Central memory CD4-positive, alpha-beta T cell (primary cell): ENCODE results near the gene ABHD2.
"Not testable (repeated sequence)": the region's sequence is repeated elsewhere in the genome, so short reads cannot be mapped to it uniquely, and the experiment has no call there.

Experiments
- DNase-seq: peaks from one replicate; pipeline ENCODE4 v3.0.0; 2022

ABHD2 gene

DNA sequence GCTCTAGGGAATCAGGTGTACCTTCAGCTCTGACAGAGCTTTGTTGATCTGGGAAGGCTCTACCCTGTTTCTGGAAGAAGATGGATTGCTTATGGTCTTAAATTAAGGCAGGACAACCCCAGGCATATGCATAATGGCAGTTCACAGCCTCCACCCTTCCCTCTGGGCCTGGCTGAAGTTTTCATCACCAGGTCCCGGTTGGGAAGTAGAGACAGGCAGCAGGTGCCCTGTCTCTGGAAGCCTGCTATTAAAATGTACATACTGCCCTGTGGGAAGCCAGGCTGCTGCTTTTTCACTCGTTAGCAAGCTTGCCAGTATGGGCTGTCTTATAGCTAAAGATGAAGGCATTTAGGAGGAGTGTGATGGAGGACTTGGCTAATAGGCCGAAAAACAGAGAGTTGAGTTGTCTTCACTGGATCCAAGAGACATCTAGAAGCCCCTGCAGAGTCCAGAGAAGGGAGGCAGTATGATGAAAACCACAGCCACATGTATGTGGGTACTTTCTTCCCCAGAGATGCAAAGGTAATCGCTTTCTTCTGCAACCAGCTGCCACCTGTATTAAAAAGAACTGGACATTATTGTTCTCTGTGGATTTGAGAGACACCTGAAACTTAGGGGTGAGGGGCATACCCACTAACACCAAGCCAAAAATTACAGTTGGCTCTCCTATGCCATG is 34.4 kb downstream of the ABHD2 start:
- DNase-seq = no peak

DNA sequence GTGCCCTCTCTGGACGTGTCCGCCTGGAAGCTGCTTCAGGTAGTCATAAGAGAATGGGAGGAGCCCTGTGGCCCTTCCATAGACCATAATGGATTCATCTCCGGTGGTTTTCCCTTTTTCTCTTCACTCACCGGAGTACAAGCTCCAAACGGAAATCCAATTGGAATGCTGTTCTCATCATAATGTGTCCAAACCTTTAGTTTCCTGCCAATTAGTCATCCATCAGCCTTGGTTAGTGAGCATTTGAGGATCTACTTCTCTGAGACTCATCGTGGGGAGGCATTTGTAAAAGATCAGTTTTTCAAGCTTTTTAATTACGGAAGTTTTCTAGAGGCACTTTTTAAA is 34.9 kb downstream of the ABHD2 start:
- DNase-seq = no peak

DNA sequence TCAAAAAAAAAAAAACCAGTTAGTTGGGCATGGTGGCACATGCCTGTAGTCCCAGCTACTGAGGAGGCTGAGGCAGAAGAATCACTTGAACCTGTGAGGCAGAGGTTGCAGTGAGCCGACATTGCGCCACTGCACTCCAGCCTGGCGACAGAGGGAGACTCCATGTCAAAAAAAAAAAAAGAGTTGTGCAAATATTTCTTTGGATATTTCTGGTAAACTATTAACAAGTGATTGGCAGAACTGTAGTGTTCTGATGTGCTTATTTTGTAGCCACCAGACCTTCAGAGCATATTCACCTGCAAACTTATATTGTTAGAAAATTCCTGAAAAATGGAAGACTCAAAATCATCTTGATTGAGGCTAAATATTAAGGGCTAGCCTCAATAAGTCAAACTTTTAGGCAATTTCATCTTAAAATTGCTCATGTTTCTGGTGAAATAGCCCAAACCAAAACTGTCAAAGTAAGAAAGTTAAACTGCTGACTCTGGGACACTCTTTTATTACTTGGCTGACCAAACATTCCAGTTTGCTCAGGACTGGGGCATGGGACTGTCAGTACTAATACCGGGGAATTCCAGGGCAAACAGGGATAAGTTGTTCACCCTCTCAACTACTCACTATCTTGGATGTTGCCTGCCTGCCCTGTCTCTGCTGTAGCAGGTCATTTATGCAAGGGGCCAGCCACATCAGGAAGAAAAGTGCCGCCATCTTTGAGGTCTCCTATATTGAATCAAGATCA is 37.0 kb downstream of the ABHD2 start:
- no peak for DNase-seq

DNA sequence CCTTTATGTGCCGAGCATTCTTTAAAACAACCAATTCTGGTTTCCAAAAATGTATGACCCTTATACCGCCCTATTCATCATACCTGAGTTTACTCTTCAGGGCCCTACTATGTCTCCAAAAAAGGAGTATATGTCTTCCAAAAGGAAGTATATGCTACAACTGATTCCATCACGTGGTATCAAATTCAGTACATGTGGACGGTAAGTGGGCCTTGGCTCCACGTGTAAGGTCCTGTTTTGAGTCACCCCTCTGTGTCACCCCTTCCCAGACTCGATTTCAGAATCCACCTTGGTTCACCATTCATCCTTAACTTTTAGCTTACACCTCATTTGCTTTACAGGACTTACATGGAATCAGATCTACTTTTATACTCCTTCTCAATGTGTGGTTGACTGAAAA is 37.8 kb downstream of the ABHD2 start:
- no peak for DNase-seq

DNA sequence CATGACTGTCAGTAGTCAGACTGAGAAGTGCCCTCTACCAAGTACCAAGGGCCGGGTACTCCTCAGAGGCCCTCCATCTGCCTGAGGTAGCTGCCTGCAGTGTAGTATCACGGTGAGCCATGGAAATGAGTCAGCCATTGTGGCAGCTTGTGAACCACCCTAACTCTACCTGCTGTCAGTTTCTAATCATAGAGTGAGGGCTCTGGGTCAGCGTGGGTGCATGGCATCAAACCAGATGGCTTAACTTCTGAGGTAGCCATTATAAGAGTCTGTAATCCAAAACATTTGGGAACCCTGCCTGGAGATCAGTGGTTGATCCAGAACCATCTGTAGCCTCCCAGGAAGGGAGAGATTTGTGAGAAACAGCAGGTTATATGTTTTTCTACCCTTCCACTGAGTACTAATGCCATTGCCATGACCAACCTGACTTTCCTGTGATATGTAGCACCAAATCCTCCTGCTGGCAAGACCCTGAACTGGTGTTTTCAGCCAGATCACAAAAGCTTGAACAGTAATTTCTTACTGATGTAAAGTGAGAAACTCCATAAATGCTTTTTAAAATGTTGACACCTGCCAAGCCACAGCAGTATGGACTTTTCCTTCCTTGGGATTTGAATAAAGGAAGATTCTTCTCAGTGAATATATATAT is 38.9 kb downstream of the ABHD2 start:
- no peak for DNase-seq

DNA sequence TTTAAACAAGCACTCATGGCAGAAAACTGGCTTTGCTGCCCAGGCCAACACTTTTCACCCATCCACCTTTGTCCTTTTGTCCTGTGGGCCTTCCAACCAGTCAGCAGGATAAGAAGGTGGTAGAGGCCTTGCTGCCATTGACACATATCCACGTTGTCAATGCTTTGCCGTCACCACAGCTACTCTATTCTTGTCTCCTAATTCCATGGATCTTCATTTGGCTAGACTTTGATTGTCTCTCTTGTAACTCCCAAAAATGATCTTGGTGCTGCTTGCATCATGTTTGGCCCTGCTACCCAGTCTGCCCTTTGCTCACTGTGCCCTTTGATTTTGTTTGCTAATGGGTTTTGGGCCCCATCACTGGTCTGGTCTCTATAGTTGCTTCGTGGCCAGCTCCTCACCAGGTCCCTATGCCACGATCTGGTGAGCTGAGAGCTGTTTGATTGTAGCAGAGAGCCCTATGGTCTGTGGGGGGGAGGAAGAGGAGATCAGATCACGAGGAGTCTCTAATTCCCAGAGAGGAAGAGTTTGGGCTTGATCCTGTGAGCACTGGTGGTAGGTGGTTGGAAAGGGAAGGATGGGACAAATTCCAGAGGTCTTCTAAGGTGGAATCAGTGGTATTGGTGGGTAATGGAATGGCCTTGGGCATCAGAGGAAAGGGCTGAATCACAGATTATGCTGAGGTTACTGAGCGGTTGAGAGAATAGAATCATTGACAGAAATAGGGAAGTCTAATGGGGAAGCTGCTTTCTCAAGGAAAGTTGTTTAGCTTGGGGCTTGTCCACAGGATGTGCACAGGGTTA is 40.3 kb downstream of the ABHD2 start:
- no peak for DNase-seq

DNA sequence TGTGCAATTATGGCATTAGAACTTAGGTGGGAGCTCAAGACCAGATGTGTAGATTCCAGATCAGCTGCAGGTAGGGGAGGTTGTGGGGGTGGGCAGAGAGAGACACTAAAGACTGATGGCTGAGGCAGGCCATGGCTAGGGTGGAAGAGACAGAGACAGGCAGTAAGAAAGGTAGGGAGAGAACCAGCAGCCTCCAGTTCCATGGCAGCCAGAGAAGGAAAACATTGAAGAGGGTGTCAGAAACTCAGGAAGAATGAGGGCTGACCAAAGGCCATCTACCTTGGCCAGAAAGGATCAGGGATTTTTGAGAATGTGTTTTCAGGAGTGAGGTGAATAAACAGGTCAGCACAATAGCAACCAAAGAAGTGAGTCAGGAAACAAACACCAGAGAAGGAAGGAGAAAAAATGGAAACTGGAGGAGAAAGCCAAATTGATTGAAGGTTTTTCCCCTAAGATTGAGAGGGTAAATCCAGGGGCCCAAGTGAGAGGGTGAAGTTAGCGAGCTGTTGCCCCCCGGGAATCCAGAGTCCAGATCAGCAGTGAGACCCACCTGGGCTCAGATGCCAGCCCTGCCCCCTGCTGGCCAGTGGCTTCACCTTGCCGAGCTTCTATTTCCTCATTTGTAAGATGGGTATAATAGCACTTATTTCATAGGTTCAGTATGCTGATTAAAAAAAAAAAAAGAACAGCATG is 41.0 kb downstream of the ABHD2 start:
- peak; percentile 45 for DNase-seq

DNA sequence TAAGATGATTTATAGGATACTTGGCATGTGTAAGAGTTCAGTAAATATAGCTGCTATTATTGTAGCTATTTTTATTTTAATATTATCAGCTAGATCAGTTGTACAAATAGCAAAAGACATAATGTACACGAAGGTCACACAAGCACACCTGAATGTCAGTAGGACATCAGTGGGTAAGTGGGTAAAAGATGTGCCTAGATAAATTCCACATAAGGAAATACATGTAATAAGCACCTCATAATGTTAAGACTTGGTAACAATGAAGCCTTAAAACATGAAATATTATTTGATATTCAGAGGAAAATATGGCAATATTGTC is 41.5 kb downstream of the ABHD2 start:
- DNase-seq = no peak

DNA sequence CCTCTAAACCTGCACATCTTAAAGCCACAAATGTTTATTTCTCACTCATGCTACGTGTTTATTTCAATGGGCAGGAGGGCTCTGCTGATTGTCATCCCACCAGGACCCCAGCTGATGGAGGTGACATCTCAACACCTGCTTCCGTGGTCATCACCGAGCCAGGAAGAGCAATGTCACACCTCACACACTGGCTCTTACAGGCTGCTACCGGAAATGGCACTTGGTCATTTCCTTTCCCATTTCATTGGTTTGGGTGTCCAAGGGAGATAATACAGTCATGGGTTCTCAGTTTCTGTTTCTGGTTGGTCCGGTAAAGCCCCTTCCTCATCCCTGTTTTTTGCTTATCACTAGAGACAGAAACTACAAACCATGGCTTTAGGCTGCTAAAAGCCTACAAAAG is 41.9 kb downstream of the ABHD2 start:
- no peak for DNase-seq

DNA sequence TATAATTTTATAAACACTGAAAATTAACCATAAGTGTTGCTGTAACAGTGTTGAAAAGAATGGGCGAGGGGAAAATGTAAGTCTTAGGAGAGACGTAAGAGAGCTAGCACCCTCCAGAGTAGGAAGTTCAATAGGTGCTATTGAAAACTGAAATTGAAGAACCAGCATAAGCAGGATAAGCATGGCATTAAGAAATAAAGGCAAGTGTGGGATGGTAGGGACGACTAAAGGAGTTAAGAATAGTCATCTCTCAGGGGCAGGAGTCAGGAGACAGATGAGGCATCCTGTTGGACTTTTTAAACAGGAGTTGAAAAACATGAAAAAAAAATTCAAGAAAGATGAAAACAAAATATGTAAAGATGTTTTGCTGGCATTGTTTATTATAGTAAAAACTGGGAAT is 43.5 kb downstream of the ABHD2 start:
- no peak for DNase-seq

DNA sequence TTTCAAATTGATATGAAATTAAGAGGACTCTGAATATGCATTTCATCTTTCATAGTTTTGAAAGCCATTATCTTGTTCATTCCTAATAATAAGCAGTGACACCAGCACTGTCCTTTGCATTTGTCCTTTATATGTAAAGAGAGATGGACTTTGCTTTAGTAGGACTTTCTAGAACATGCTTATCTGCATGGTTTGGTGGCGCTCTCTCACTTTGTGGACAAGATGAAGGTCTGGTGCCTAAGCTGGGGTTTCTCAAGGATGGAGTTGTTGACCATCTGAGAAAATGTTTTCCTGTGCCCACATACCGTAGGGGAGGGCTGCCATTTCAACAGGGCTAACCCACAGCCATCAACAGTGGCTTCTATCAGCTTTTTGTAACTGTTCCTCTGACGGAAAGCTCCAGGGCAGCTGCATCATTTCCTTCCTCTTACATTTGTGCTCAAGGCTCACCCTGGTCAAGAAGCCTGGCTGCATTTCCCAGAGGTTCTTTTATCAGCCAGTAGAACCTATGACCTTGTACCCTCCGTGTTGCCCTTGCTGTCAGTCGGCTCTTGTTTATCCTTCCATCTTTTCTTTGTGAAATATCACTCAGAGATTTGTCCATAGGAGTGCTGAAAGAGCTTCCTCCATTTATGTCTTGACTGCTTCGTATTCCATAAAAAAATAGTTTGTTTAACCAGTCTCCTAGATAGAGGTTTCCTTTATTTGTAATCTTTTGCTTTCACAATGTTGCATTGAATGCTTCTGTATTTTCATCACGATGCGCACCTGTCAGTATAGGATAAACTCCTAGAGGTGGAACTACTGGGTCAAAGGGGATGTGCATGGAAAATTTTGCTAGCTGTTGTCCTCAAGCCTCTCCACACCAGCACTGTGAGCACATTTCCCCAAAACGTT is 44.6 kb downstream of the ABHD2 start:
- no peak for DNase-seq

DNA sequence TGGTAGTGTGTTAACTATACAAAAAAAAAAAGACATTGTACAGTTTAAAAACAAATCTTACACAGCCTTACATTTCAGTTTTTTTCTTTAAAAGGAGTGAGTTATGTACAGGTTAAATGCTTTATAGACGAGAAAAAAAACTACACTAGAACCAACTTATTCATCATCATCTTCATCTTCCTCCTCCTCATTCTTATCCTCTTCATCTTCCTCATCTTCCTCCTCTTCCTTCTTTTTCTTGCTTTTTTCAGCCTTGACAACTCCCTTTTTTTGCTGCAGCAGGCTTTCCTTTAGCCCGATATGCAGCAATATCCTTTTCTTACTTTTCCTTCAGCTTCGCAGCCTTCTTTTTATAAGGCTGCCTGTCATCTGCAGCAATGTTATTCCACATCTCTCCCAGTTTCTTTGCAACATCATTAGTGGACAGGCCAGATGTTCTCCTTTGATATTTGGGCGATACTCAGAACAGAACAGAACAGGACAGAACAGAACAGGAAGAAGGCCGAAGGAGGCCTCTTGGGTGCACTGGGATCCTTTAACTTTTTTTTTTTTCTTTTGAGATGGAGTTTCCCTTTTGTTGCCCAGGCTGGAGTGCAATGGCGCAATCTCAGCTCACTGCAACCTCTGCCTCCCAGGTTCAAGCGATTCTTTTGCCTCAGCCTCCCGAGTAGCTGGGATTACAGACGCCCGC is 47.3 kb downstream of the ABHD2 start:
- not testable (repeated sequence) for DNase-seq

DNA sequence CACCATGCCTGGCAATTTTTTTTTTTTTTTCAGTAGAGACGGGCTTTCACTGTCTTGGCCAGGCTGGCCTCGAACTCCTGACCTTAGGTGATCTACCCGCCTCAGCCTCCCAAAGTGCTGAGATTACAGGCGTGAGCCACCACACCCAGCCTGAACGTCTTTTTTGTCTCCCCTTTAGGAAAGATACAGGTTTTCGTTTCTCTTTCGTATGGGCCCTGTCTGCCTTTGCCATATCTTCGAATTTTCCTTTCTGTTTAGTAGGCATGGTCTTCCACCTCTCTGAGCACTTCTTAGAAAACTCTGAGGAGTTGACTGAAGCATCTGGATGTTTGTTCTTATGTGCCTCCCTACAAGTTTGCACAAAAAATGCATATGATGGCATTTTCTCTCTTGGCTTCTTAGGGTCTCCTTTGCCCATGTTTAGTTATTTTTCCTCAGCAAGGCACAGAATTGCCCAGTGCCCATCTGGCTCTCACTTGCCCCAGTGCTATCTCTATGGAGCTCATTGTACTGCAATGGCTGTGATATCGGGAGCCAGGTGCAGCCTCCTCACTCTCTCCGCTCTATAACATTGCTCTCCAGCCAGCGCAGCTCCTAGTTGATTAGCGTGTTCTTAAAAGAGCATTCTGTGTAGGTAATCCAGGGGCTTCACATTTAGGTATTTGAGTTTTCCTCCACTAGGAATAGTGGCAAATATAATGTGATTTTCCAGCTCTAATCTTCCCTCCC is 48.0 kb downstream of the ABHD2 start:
- no peak for DNase-seq

DNA sequence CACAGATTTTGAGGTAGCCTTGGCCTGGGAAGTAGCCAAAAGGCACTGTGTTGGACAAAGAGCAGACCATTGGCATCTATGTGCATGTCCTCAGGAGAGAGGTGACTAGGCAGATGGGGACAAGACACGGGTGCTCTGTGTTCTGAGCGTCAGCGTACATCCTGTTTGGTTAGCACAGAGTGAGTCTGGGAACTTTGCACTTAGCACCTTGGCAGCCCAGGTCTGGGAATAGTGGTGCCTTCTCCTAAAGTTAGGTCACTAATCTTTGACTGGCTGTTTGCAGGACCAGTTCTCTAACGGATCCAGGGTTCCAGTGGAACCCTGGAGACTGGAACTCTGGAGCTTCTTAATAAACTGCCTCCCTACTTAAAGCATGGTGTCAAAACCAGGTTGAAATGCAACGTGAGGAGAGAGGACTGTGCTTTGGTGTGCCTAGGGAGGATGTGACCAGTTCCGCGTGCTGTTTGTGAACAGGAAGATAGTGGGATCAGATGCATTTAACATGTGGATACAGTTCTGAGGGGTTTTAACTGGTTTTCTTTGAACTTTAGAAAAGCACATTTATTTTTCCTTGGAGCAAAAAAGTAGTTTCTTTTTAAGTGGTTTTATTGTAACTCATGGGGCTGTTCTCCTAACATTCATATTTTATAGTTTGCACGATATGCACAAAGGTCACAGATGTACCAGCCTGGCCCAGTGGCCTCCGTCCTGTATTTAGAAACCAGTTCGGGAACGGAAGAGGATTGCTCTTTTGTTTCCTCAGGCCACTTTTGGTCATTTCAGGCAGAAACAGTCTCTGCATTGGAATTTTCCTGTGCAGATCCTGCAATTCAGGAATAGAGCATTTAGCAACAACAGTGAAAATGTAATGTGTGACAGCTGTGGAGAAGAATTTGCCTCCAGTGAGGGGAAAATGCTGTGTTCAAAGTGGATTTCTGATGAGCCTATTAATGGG is 48.8 kb downstream of the ABHD2 start:
- no peak for DNase-seq

DNA sequence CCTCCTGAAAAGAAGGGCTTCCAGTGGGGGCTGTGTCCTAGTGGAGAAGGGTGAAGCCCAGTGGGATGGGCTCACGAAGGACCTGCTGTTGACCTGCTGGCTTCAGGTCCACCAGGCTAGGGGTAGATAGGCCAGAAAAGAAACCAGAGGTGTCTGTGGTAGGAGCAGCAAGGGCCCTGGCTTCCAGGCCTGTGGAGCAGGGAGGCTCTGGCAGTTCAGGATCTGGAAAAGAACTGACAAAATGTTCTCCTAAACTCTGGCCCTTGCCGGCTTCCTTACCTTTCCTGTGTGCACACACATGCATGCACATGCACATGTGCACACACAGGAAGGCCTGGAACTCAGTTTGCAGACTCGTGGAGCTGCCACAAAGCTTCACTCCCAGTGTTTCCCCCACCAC is 49.7 kb downstream of the ABHD2 start:
- no peak for DNase-seq

DNA sequence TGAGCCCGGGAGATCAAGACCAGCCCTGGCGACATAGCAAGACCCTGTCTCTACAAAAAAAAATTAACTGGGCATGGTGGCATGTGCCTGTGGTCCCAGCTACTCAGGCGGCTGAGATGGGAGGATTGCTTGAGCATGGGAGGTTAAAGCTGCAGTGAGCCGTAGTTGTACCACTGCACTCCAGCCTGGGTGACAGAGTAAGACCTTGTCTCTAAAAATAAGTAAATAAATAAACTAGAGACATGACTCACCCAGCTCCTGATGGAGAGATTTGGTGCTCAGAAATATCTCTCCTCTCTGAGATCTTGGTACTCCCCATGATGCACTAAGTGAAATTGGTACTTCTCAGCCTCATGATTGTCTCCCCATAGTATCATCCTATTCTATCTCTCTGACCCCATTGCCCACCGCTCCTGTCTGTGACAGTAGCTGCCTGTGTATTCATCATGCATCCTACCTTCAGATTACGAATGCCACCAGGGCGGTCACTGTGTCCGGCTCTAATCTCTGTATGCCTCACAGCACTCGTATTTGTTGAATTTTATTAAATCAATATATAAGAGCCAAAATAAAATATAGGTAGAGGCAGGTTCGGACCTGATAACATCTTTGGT is 50.9 kb downstream of the ABHD2 start:
- no peak for DNase-seq

DNA sequence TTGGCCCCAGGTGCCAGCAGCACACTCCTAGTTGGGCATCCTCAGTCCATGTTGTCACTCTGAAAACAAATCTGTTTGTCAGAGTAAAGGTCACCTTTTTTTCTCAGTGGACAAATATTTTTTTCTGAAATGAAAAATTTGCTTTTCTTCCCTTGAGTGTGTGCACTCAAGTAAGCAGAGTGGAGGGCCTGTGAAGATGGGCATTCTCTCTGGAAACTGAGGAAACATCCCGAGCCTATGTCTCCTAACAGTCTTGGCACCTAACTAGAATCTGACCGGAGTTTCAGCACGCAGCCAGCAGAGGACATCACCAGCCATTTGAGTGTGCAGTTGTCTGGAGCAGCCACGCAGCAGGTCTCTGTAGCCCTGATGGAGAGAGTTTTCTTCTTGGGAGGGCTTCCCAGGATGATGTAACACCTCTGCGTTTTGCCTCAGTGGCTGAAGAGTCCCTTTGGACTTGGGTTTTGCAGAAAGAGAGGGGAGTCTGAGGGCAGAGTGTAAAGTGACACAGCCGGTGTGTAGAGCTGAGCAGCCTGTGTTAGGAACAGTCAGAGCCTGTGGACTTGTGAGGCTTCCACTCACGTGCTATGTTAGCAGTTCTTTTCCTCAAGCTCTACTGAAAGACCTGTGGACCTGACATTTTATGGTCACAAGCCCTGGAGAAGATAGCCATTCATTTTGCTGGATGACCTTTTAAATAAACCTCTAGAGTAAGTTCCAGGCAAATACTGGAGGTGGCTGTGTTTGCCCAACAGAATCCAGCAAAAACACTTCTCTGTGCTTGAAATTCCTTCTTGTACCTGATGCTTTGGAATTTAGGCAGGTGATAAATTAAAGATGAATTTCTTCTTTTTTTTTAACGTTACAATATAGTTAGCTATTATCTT is 51.6 kb downstream of the ABHD2 start:
- DNase-seq = no peak

DNA sequence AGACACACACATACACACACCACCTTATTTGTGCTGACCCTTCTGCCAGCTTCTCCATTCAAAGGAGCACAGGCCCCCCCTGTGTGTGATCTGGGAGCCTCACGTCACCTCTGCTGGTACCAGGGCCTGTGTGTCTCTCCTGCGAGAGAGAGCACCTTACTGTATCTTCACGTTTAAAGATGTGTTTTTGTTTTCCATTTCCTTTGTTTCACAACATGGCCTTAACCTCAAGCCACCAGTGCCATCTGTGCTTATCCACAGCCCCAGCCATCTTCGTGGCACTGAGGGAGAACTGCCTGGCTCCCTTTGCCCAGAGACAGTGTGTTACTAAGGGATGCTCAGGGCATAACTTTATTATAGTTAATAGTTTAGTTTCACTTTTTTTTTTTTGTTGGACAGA is 52.3 kb downstream of the ABHD2 start:
- DNase-seq = no peak
